PC-9 (cell line): ENCODE data around the gene PLCH2.

ENCODE experiments used
- CTCF ChIP-seq: fragments of 200-600 bp; sonication (generic); conservative IDR thresholded peaks from 2 replicates; pipeline ENCODE4 v1.6.1; 2017; ENCODE audit warnings: mixed run types, antibody characterized with exemption, mild to moderate bottlenecking, moderate library complexity
- EZH2 ChIP-seq: fragments of 200-600 bp; sonication (generic); IDR thresholded peaks from 2 replicates; pipeline ENCODE4 v1.8.0; 2017; ENCODE audit warnings: antibody characterized with exemption, low read depth

- TF ChIP-seq CTCF (no peak), EZH2 (no peak)
Measured at GRCh38 chr1:2501041-2501819, 25.1 kb downstream of the PLCH2 start.
